ENCODE measurements around the gene DAP3.
"Not testable (repeated sequence)": the region's sequence is repeated elsewhere in the genome, so short reads cannot be mapped to it uniquely, and the experiment has no call there.

DNA sequence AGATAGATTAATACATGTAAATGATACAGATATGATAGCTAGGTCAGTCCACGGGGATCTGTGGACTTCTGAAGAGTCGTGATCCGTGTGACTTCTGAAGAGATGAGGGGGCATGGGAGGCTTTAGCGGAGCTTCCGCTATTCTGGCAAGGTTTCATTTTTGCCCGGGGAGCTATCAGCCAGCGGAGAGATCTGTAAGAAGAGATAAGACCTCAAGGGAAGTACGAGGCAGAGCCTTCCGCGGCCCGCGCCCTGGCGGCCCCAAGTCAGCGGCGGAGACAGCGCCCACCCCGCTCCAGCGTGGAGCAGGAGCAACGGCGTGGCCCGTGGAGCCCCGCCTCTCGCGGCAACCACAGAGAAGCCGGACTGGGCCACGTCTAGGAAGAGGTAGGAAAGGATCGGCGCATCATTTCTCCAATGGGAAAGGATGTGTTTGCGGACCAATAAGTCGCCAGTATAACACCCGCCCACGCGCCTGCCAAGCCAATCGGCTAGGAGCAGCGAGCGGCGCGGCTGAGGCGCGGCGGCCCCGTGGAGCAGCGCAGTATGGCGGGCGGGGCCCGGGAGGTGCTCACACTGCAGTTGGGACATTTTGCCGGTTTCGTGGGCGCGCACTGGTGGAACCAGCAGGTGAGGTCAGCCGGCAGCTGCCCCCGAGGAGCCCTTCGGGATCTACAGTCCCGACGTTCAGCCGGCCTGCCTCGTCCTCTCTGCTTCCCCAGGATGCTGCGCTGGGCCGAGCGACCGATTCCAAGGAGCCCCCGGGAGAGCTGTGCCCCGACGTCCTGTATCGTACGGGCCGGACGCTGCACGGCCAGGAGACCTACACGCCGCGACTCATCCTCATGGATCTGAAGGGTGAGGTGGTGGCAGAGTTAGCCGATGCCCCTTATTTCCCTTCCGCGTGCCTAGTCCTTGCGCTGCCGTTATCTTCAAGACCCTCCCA is 56.7 kb downstream of the DAP3 start:
- TF ChIP-seq, protein P1, sequence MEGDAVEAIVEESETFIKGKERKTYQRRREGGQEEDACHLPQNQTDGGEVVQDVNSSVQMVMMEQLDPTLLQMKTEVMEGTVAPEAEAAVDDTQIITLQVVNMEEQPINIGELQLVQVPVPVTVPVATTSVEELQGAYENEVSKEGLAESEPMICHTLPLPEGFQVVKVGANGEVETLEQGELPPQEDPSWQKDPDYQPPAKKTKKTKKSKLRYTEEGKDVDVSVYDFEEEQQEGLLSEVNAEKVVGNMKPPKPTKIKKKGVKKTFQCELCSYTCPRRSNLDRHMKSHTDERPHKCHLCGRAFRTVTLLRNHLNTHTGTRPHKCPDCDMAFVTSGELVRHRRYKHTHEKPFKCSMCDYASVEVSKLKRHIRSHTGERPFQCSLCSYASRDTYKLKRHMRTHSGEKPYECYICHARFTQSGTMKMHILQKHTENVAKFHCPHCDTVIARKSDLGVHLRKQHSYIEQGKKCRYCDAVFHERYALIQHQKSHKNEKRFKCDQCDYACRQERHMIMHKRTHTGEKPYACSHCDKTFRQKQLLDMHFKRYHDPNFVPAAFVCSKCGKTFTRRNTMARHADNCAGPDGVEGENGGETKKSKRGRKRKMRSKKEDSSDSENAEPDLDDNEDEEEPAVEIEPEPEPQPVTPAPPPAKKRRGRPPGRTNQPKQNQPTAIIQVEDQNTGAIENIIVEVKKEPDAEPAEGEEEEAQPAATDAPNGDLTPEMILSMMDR (IDR thresholded peaks at IDR 0.05): not testable (repeated sequence)
- TF ChIP-seq CEBPB (IDR thresholded peaks at IDR 0.05); ESRRA (IDR thresholded peaks at IDR 0.05; ENCODE audit: borderline replicate concordance, low read length); BHLHE40 (IDR thresholded peaks at IDR 0.05; ENCODE audit: low read depth, low read length); POLR2AphosphoS2 (conservative IDR thresholded peaks at IDR 0.05; ENCODE audit: low read length): not testable (repeated sequence)
- TF ChIP-seq, protein P2, sequence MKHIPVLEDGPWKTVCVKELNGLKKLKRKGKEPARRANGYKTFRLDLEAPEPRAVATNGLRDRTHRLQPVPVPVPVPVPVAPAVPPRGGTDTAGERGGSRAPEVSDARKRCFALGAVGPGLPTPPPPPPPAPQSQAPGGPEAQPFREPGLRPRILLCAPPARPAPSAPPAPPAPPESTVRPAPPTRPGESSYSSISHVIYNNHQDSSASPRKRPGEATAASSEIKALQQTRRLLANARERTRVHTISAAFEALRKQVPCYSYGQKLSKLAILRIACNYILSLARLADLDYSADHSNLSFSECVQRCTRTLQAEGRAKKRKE (CRISPR knock-in tag; IDR thresholded peaks at IDR 0.05; ENCODE audit: low read depth): not testable (repeated sequence)
- TF ChIP-seq, protein P3, sequence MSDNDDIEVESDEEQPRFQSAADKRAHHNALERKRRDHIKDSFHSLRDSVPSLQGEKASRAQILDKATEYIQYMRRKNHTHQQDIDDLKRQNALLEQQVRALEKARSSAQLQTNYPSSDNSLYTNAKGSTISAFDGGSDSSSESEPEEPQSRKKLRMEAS (IDR thresholded peaks at IDR 0.05): peak; percentile 84
- peak; percentile 85 for TF ChIP-seq POLR2A (IDR thresholded peaks at IDR 0.05; ENCODE audit: low read length)
